Lower lobe of right lung (tissue), 2 donors: Measurements from ENCODE around the gene CFAP99. TPM values are rescaled to one million over a fixed set of nuclear protein-coding genes. Genes with fewer than 3 reads are reported as not detected.

Experiments
- ATAC-seq, 2 donors: fragments of 200-7000 bp; cut with Tn5 transposase; one replicate each; pipeline ENCODE4 v1.9.1; 2020 to 2022; ENCODE audit warnings: mild to moderate bottlenecking in 2 of 2, moderate library complexity in 2 of 2
- DNase-seq: peaks from one replicate; pipeline ENCODE4 v3.0.0-alpha.2; 2020
- H3K27ac ChIP-seq: fragments of 200-600 bp; one replicate; pipeline ENCODE4 v1.8.0; 2022
- H3K27me3 ChIP-seq: fragments of 200-600 bp; one replicate; pipeline ENCODE4 v1.8.0; 2022; ENCODE audit warnings: low read depth
- H3K36me3 ChIP-seq: fragments of 200-600 bp; one replicate; pipeline ENCODE4 v1.8.0; 2022; ENCODE audit warnings: mild to moderate bottlenecking
- H3K4me1 ChIP-seq: fragments of 200-600 bp; one replicate; pipeline ENCODE4 v1.8.0; 2022
- H3K4me3 ChIP-seq: fragments of 200-600 bp; one replicate; pipeline ENCODE4 v1.8.0; 2022; ENCODE audit warnings: mild to moderate bottlenecking
- H3K9me3 ChIP-seq: fragments of 200-600 bp; one replicate; pipeline ENCODE4 v1.8.0; 2022
- CTCF ChIP-seq: fragments of 200-600 bp; IDR thresholded peaks from one replicate; pipeline ENCODE4 v1.8.0; 2022; ENCODE audit warnings: antibody characterized with exemption, mild to moderate bottlenecking
- intact Hi-C: fragments of 100-400 bp; cut with DNase I; formaldehyde crosslinking; loops from one replicate; pipeline ENCODE4 v1.11.0; 2022
- total RNA-seq: library from RNA; stranded (reverse); fragmentation: NEBNext Ultra II Directional; extraction: Animal tissue kit (Norgen Biotek cat#: 25700); gene quantifications from one replicate; pipeline ENCODE4 v1.2.1, GENCODE V29; 2021
- donor health status: DM: no; HTN: yes; CAD: no; lungs with severe emphysema.

The CFAP99 gene
- total RNA-seq, 1 donor from 2014 or later, result 4.3 TPM

- no peaks in the 10 kb centered on the region for H3K27me3 ChIP-seq
- H3K9me3 ChIP-seq, result no peaks in the 10 kb centered on the region
- intact Hi-C loops, result no loop called here
- H3K27ac ChIP-seq, result no peak overlapping the region
- DNase-seq (no peak), ATAC-seq (no peak)
- no peaks in the 10 kb centered on the region for H3K36me3 ChIP-seq
- no peak for TF ChIP-seq CTCF
- no peak overlapping the region for H3K4me3 ChIP-seq
- H3K4me1 ChIP-seq, result peaks cover 23% of the 10 kb centered on the region
These were observed 19.5 kb upstream of the CFAP99 start for GRCh38 chr4:2399216-2399615.

- Histone ChIP-seq H3K36me3 (no peaks in the 10 kb centered on the region), H3K4me1 (peaks cover 23% of the 10 kb centered on the region), H3K9me3 (no peaks in the 10 kb centered on the region), H3K4me3 (no peak overlapping the region), H3K27ac (no peak overlapping the region), H3K27me3 (no peaks in the 10 kb centered on the region)
- intact Hi-C loops, result no loop called here
- ATAC-seq, result no peak
- no peak for DNase-seq
- TF ChIP-seq CTCF, result no peak
These were observed 19.0 kb upstream of the CFAP99 start for GRCh38 chr4:2399631-2400190.

- Histone ChIP-seq H3K27me3 (no peaks in the 10 kb centered on the region), H3K4me1 (peaks cover 23% of the 10 kb centered on the region), H3K27ac (no peak overlapping the region), H3K9me3 (no peaks in the 10 kb centered on the region), H3K36me3 (no peaks in the 10 kb centered on the region), H3K4me3 (no peak overlapping the region)
- TF ChIP-seq CTCF, result no peak
- intact Hi-C loops, result no loop called here
- no peak for ATAC-seq
- DNase-seq, result no peak
These were observed 17.7 kb upstream of the CFAP99 start for GRCh38 chr4:2400841-2401609.

GRCh38 chr4:2401610-2401983 lies 17.2 kb upstream of the CFAP99 start:
- DNase-seq (no peak), ATAC-seq (no peak)
- Histone ChIP-seq H3K36me3 (no peaks in the 10 kb centered on the region), H3K4me1 (peaks cover 23% of the 10 kb centered on the region), H3K9me3 (no peaks in the 10 kb centered on the region), H3K4me3 (peak overlapping the region; percentile 42), H3K27ac (no peak overlapping the region), H3K27me3 (no peaks in the 10 kb centered on the region)
- no peak for TF ChIP-seq CTCF
- intact Hi-C loops, result no loop called here

- Histone ChIP-seq H3K27me3 (no peaks in the 10 kb centered on the region), H3K36me3 (no peaks in the 10 kb centered on the region), H3K4me3 (peak overlapping the region; percentile 42), H3K4me1 (peaks cover 23% of the 10 kb centered on the region), H3K9me3 (no peaks in the 10 kb centered on the region), H3K27ac (no peak overlapping the region)
- ATAC-seq (peak; percentile 76 to 85), DNase-seq (peak; percentile 68)
- TF ChIP-seq CTCF, result no peak
- intact Hi-C loops, result no loop called here
These were observed 16.5 kb upstream of the CFAP99 start for GRCh38 chr4:2402048-2402842.
